ENCODE data around the gene TTC7B. TPM values are rescaled to one million over a fixed set of nuclear protein-coding genes. Genes with fewer than 3 reads are reported as not detected.

Gene TTC7B
- total RNA-seq, 1 experiment from 2014 or later = 70.6 TPM

DNA sequence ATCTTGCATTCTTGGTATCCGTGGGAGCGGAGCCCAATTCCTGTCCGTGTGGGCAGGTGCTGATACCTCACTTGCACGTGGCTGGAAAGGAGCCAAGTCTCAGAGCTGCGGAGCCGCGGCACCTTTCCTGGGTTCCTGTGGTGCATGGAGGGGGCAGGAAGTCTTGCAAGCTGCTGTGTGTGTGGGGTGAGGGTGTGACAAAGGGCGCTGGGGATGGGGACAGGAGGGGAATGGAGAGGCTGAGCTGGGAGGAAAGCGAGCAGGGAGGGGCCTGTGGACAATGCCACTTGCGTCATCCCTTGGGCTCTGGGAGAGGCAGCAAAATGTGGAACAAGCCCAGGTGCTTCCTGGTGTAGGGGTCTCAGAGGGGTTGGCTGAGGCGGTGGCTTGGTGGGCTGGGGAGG, 332.7 kb downstream of the TTC7B start:
- RAD21 ChIA-PET (ENCODE audit: low non-redundant PET in 1 of 2, low total read pairs in 2 of 2, uncharacterized antibody in 2 of 2, unreplicated experiment in 2 of 2) = no interaction called here
- no TSS peak for BruUV-seq (replicated peaks)

More for the DNA sequence above, 332.7 kb downstream of the TTC7B start:
- Histone ChIP-seq H3K79me2 (ENCODE audit: insufficient read depth, low read length) (no peaks in the 10 kb centered on the region), H3K36me3 (ENCODE audit: control insufficient read depth in 1 of 2, insufficient read depth in 2 of 2, low read length in 2 of 2) (no peaks in the 10 kb centered on the region), H3K4me2 (ENCODE audit: low read length) (no peak overlapping the region), H3K27me3 (ENCODE audit: insufficient read depth, low read length) (no peaks in the 10 kb centered on the region), H3K9ac (ENCODE audit: low read length) (no peak overlapping the region), H3K9me2 (ENCODE audit: insufficient read depth) (no peaks in the 10 kb centered on the region), H3K27ac (ENCODE audit: low read depth, low read length) (no peak overlapping the region), H3K4me3 (replicated peaks in 1 of 2; ENCODE audit: low read depth in 1 of 2, low read length in 2 of 2) (no peak overlapping the region), H4K20me1 (ENCODE audit: insufficient read depth) (no peaks in the 10 kb centered on the region), H2AFZ (ENCODE audit: low read depth, low read length, poor library complexity, severe bottlenecking) (no peak overlapping the region), H3K4me1 (ENCODE audit: control insufficient read depth in 1 of 2, insufficient read depth in 2 of 2, low read length in 2 of 2) (no peaks in the 10 kb centered on the region), H3K9me3 (ENCODE audit: control insufficient read depth in 1 of 2, insufficient read depth in 1 of 2, low read depth in 1 of 2, low read length in 2 of 2) (no peaks in the 10 kb centered on the region)
- POLR2A ChIA-PET = interaction anchor here (1.7 kb wide), 1 partner anchor 23 kb away, joined by 4 read pairs; no protein-coding TSS in a partner anchor
- CTCF ChIA-PET = no interaction called here
- intact Hi-C loops (cut with micrococcal nuclease) = no loop called here
- no peak for TF ChIP-seq FOSL1 (IDR thresholded peaks at IDR 0.05; ENCODE audit: low read depth)
- no peak for TF ChIP-seq TCF7L2 (IDR thresholded peaks at IDR 0.05; ENCODE audit: borderline replicate concordance, extremely low read depth, insufficient read depth, insufficient read length)
- TF ChIP-seq POLR2A (IDR thresholded peaks at IDR 0.05; ENCODE audit: borderline replicate concordance, extremely low read depth, insufficient read depth, insufficient read length) = no peak
- TF ChIP-seq, protein P1, sequence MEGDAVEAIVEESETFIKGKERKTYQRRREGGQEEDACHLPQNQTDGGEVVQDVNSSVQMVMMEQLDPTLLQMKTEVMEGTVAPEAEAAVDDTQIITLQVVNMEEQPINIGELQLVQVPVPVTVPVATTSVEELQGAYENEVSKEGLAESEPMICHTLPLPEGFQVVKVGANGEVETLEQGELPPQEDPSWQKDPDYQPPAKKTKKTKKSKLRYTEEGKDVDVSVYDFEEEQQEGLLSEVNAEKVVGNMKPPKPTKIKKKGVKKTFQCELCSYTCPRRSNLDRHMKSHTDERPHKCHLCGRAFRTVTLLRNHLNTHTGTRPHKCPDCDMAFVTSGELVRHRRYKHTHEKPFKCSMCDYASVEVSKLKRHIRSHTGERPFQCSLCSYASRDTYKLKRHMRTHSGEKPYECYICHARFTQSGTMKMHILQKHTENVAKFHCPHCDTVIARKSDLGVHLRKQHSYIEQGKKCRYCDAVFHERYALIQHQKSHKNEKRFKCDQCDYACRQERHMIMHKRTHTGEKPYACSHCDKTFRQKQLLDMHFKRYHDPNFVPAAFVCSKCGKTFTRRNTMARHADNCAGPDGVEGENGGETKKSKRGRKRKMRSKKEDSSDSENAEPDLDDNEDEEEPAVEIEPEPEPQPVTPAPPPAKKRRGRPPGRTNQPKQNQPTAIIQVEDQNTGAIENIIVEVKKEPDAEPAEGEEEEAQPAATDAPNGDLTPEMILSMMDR (IDR thresholded peaks at IDR 0.05 in 2 of 3, conservative IDR thresholded peaks at IDR 0.05 in 1 of 3; ENCODE audit: borderline replicate concordance in 1 of 3, insufficient read depth in 1 of 3, low read depth in 2 of 3, low read length in 2 of 3) = no peak
- TF ChIP-seq JUND (IDR thresholded peaks at IDR 0.05) = no peak
- TF ChIP-seq SRF (IDR thresholded peaks at IDR 0.05; ENCODE audit: low read depth) = no peak
- no peak for TF ChIP-seq SP1 (IDR thresholded peaks at IDR 0.05; ENCODE audit: low read depth)
- no peak for TF ChIP-seq CBX3 (IDR thresholded peaks at IDR 0.05; ENCODE audit: low read depth)
- no peak for TF ChIP-seq EZH2 (IDR thresholded peaks at IDR 0.05)
- TF ChIP-seq ZFX (IDR thresholded peaks at IDR 0.05) = no peak
- TF ChIP-seq ZNF274 (IDR thresholded peaks at IDR 0.05; ENCODE audit: low read depth, low read length) = no peak
- TF ChIP-seq, protein P2, sequence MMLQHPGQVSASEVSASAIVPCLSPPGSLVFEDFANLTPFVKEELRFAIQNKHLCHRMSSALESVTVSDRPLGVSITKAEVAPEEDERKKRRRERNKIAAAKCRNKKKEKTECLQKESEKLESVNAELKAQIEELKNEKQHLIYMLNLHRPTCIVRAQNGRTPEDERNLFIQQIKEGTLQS (IDR thresholded peaks at IDR 0.05) = no peak
- TF ChIP-seq, protein P3, sequence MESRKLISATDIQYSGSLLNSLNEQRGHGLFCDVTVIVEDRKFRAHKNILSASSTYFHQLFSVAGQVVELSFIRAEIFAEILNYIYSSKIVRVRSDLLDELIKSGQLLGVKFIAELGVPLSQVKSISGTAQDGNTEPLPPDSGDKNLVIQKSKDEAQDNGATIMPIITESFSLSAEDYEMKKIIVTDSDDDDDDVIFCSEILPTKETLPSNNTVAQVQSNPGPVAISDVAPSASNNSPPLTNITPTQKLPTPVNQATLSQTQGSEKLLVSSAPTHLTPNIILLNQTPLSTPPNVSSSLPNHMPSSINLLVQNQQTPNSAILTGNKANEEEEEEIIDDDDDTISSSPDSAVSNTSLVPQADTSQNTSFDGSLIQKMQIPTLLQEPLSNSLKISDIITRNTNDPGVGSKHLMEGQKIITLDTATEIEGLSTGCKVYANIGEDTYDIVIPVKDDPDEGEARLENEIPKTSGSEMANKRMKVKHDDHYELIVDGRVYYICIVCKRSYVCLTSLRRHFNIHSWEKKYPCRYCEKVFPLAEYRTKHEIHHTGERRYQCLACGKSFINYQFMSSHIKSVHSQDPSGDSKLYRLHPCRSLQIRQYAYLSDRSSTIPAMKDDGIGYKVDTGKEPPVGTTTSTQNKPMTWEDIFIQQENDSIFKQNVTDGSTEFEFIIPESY (IDR thresholded peaks at IDR 0.05; ENCODE audit: extremely low read depth, insufficient replicate concordance, low read length) = no peak
- no peak for ATAC-seq
- no peak for DNase-seq (ENCODE audit: low read depth, low spot score)
